GM18909 (cell line): ENCODE data around the gene RCCD1.

Experiments used
- ATAC-seq: cut with Tn5 transposase; IDR thresholded peaks from one replicate; pipeline ENCODE4 v1.9.1; 2021; ENCODE audit warnings: mild to moderate bottlenecking; ENCODE audit not compliant: unreplicated experiment, poor library complexity

Gene RCCD1

DNA sequence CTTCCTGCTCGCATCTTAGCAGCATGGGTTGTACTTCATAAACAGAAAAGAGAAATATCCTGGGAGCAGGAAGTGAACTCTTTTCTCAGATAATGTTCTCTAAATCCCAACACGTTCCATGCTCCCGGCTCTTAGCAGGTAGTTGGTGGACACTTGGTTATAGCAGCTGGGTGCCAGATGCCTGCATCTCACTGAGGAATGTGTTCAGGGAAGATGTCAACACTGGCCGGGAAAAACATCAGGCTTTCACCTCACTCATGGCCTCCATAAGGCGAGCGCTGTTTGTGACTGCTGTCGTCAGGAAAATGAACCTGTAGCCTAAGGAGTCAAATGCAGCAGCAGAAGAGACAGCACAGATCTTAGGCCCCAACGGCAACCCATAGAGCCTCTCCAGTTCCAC lies 44.1 kb downstream of the RCCD1 start:
- no peak for ATAC-seq

DNA sequence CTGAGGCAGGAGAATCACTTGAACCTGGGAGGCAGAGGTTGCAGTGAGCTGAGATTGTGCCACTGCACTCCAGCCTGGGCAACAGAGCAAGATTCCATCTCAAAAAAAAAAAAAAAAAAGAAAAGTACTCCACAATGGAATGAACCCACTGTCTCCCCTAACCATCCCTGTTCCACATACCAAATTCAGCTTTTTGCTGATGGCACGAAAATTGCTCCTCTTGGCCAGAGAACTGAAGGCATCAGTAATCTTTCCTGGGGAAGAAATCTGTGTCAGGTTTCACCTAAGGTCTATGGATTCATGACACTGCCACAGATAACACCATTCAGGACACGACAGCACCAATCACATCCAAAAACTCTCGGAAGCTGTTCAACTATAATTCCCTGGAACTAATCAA lies 46.5 kb downstream of the RCCD1 start:
- ATAC-seq: no peak

DNA sequence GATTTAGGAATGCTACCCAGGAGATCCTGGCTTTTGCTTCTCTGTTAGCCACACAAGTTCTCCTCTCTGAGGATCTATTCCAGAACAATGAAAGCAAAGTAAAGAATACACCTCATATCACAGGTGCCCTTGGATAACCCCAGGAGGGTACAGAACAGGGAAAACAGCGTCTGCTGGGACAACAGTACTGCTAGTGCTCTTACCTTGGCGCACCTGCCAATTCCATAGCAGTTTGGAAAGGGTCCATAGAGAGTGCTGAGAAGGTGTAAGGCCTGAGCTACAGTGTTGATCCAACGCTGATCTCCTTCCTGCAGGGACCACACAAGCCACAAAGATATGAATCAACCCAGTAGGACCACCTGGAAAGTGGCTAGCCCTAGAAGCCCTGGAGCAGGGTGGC lies 52.6 kb downstream of the RCCD1 start:
- ATAC-seq: no peak
